ENCODE results near the gene CKAP4.

CKAP4 gene

DNA sequence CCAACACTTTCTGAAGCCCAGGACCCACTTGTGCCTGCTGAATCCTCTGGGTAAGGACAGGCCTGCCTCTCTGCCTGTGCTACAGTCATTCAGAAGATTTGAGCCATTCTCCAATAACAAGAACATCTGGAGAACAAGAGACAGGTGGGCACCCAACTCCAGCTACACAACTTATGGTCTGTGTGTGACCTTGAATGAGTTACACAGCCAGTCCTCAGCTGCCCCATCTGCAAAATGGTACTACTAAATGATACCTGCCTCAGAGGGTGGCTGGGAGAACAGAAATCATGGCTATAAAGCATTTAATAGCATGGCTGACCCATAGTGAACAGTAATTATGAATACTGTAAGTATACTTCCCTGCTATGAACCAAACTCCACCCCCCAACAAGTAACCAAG is 4.2 kb downstream of the CKAP4 start:
- H3K36me3 ChIP-seq (ENCODE audit: control insufficient read depth, low read length): no peaks in the 10 kb centered on the region
- peaks cover 6% of the 10 kb centered on the region; the same call in 1 of the 2 replicates for H3K79me2 ChIP-seq (ENCODE audit: control insufficient read depth, low read length)
- no peaks in the 10 kb centered on the region for H4K20me1 ChIP-seq (ENCODE audit: control insufficient read depth, insufficient read depth, low read depth, low read length)

DNA sequence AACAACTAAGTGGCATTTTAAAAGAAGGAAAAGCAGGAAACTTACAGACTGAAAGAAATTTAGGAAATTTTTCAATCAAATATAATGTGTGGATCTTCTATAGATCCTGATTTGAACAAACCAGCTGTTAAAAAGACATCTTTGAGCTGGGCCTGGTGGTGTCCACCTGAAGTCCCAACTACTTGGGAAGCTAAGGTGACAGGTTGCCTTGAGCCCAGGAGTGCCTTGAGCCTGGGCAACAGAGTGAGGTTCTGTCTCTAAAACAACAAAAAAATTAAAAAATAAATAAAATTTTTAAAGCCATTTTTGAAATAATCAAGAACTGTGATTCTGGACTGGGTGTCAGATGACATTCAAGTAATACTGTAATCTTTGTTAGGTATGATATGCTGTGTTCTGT is 7.0 kb downstream of the CKAP4 start:
- Histone ChIP-seq H3K27me3 (ENCODE audit: control insufficient read depth, low read length) (no peaks in the 10 kb centered on the region), H4K20me1 (ENCODE audit: control insufficient read depth, insufficient read depth, low read depth, low read length) (no peaks in the 10 kb centered on the region), H3K79me2 (ENCODE audit: control insufficient read depth, low read length) (no peaks in the 10 kb centered on the region), H3K9me3 (ENCODE audit: control insufficient read depth, insufficient read depth, low read length) (no peaks in the 10 kb centered on the region), H3K27ac (ENCODE audit: low read depth, low read length) (no peak overlapping the region), H3K36me3 (ENCODE audit: control insufficient read depth, low read length) (no peaks in the 10 kb centered on the region), H3K4me1 (ENCODE audit: control insufficient read depth, low read length) (no peaks in the 10 kb centered on the region), H3K4me3 (ENCODE audit: low read length) (no peak overlapping the region), H3K4me2 (ENCODE audit: low read length) (no peak overlapping the region), H3K9me2 (replicated peaks; ENCODE audit: control insufficient read depth, low read length) (no peaks in the 10 kb centered on the region), H3F3A (ENCODE audit: control insufficient read depth, insufficient read depth) (0 out of 2 replicates have a peak, but pooled peaks cover 3% of the 10 kb centered on the region)
- TF ChIP-seq, protein P1, sequence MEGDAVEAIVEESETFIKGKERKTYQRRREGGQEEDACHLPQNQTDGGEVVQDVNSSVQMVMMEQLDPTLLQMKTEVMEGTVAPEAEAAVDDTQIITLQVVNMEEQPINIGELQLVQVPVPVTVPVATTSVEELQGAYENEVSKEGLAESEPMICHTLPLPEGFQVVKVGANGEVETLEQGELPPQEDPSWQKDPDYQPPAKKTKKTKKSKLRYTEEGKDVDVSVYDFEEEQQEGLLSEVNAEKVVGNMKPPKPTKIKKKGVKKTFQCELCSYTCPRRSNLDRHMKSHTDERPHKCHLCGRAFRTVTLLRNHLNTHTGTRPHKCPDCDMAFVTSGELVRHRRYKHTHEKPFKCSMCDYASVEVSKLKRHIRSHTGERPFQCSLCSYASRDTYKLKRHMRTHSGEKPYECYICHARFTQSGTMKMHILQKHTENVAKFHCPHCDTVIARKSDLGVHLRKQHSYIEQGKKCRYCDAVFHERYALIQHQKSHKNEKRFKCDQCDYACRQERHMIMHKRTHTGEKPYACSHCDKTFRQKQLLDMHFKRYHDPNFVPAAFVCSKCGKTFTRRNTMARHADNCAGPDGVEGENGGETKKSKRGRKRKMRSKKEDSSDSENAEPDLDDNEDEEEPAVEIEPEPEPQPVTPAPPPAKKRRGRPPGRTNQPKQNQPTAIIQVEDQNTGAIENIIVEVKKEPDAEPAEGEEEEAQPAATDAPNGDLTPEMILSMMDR (IDR thresholded peaks at IDR 0.05; ENCODE audit: low read depth, low read length, poor library complexity, severe bottlenecking): no peak
- TF ChIP-seq EZH2phosphoT487 (IDR thresholded peaks at IDR 0.05; ENCODE audit: borderline replicate concordance, low read length): no peak

More for the DNA sequence above, 4.2 kb downstream of the CKAP4 start:
- H3K27me3 ChIP-seq (ENCODE audit: control insufficient read depth, low read length): no peaks in the 10 kb centered on the region
- no peak for TF ChIP-seq EZH2phosphoT487 (IDR thresholded peaks at IDR 0.05; ENCODE audit: borderline replicate concordance, low read length)
- TF ChIP-seq, protein P1 (IDR thresholded peaks at IDR 0.05; ENCODE audit: low read depth, low read length, poor library complexity, severe bottlenecking): no peak
- H3F3A ChIP-seq (ENCODE audit: control insufficient read depth, insufficient read depth): peaks cover 7% of the 10 kb centered on the region
- H3K27ac ChIP-seq (ENCODE audit: low read depth, low read length): no peak overlapping the region
- H3K9me2 ChIP-seq (replicated peaks; ENCODE audit: control insufficient read depth, low read length): no peaks in the 10 kb centered on the region
- H3K4me2 ChIP-seq (ENCODE audit: low read length): no peak overlapping the region
- peaks cover 12% of the 10 kb centered on the region for H3K4me1 ChIP-seq (ENCODE audit: control insufficient read depth, low read length)
- H3K4me3 ChIP-seq (ENCODE audit: low read length): no peak overlapping the region
- H3K9me3 ChIP-seq (ENCODE audit: control insufficient read depth, insufficient read depth, low read length): no peaks in the 10 kb centered on the region

DNA sequence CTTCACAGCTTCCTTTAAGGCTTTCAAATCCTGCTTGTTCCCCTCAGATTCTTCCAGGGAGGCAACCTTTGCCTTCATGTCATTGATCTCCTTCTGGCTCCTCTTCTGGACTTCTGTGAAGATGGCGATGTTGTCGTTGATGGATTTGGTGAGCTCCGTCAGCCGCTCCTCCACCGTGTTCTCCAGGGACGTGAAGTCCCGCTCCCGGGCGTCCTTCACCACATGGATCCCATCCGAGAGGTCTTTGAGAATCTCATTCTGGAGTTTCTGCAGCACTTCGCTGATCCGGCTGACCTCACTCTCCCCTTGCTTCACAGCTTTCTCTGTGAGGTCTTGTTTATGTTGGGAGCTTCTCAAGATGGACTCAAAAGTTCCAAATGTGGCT is 7.9 kb downstream of the CKAP4 start:
- no peak for TF ChIP-seq EZH2phosphoT487 (IDR thresholded peaks at IDR 0.05; ENCODE audit: borderline replicate concordance, low read length)
- TF ChIP-seq, protein P1 (IDR thresholded peaks at IDR 0.05; ENCODE audit: low read depth, low read length, poor library complexity, severe bottlenecking): no peak
- H4K20me1 ChIP-seq (ENCODE audit: control insufficient read depth, insufficient read depth, low read depth, low read length): no peaks in the 10 kb centered on the region

More for the DNA sequence above, 7.9 kb downstream of the CKAP4 start:
- Histone ChIP-seq H3K27ac (ENCODE audit: low read depth, low read length) (no peak overlapping the region), H3K9me3 (ENCODE audit: control insufficient read depth, insufficient read depth, low read length) (no peaks in the 10 kb centered on the region), H3F3A (ENCODE audit: control insufficient read depth, insufficient read depth) (0 out of 2 replicates have a peak, but pooled peaks cover 3% of the 10 kb centered on the region), H3K4me3 (ENCODE audit: low read length) (no peak overlapping the region), H3K4me2 (ENCODE audit: low read length) (no peak overlapping the region), H3K27me3 (ENCODE audit: control insufficient read depth, low read length) (no peaks in the 10 kb centered on the region), H3K4me1 (ENCODE audit: control insufficient read depth, low read length) (no peaks in the 10 kb centered on the region), H3K79me2 (ENCODE audit: control insufficient read depth, low read length) (no peaks in the 10 kb centered on the region), H3K36me3 (ENCODE audit: control insufficient read depth, low read length) (no peaks in the 10 kb centered on the region), H3K9me2 (replicated peaks; ENCODE audit: control insufficient read depth, low read length) (no peaks in the 10 kb centered on the region)

All from DOHH2 (cell line).